Liver (tissue), 9 donors: ENCODE data around the gene MANBA. TPM values are rescaled to one million over a fixed set of nuclear protein-coding genes. Genes with fewer than 3 reads are reported as not detected.

ENCODE experiments used
- DNase-seq: peaks from one replicate; pipeline ENCODE4 v3.0.0-alpha.2; 2017; ENCODE audit warnings: low spot score
- H3K27ac ChIP-seq, 2 donors: one replicate each; pipeline ENCODE4 v1.7.0; 2013; ENCODE audit warnings: inconsistent platforms in 2 of 2, low read length in 2 of 2, control low read depth in 1 of 2, low read depth in 1 of 2, mild to moderate bottlenecking in 1 of 2
- H3K27me3 ChIP-seq, 4 donors: one replicate each; pipeline versions ENCODE4 v1.6.1 to v1.7.0; 2013; ENCODE audit warnings: low read length in 3 of 4, inconsistent platforms in 1 of 4, mild to moderate bottlenecking in 1 of 4, moderate library complexity in 1 of 4; ENCODE audit not compliant: control insufficient read depth in 4 of 4, insufficient read depth in 4 of 4
- H3K36me3 ChIP-seq, 4 donors: one replicate each; pipeline versions ENCODE4 v1.6.1 to v1.7.0; 2013; ENCODE audit warnings: low read length in 3 of 4, mild to moderate bottlenecking in 3 of 4, low read depth in 1 of 4, moderate library complexity in 1 of 4; ENCODE audit not compliant: control insufficient read depth in 4 of 4, insufficient read depth in 3 of 4
- H3K4me1 ChIP-seq, 4 donors: one replicate each; pipeline versions ENCODE4 v1.6.1 to v1.7.0; 2013; ENCODE audit warnings: low read length in 3 of 4, mild to moderate bottlenecking in 3 of 4, moderate library complexity in 1 of 4; ENCODE audit not compliant: control insufficient read depth in 4 of 4, insufficient read depth in 4 of 4
- H3K4me3 ChIP-seq, 3 donors: one replicate each; pipeline versions ENCODE4 v1.6.1 to v1.7.0; 2013; ENCODE audit warnings: low read length in 3 of 3, control low read depth in 1 of 3, low read depth in 1 of 3, mild to moderate bottlenecking in 1 of 3
- H3K9ac ChIP-seq, 2 donors: one replicate each; pipeline ENCODE4 v1.7.0; 2013; ENCODE audit warnings: low read length in 2 of 2, mild to moderate bottlenecking in 2 of 2, moderate library complexity in 2 of 2, control low read depth in 1 of 2, low read depth in 1 of 2
- H3K9me3 ChIP-seq, 4 donors: one replicate each; pipeline versions ENCODE4 v1.6.1 to v1.7.0; 2013; ENCODE audit warnings: low read length in 3 of 4; ENCODE audit not compliant: control insufficient read depth in 4 of 4
- ATF3 ChIP-seq: IDR thresholded peaks from 2 replicates; pipeline ENCODE4 v1.6.1; 2016; ENCODE audit warnings: antibody characterized with exemption
- EGR1 ChIP-seq, 2 donors: IDR thresholded peaks; 2 replicates each; pipeline ENCODE4 v1.6.1; 2016 to 2018; ENCODE audit warnings: antibody characterized with exemption in 2 of 2, low read depth in 2 of 2
- FOXA1 ChIP-seq: IDR thresholded peaks from 2 replicates; pipeline ENCODE4 v1.6.1; 2016; ENCODE audit warnings: antibody characterized with exemption
- FOXA2 ChIP-seq: IDR thresholded peaks from 2 replicates; pipeline ENCODE4 v1.6.1; 2016; ENCODE audit warnings: antibody characterized with exemption
- GABPA ChIP-seq, 2 donors: IDR thresholded peaks in 1 of 2; conservative IDR thresholded peaks in 1 of 2; 2 replicates each; pipeline ENCODE4 v1.6.1; 2016; ENCODE audit warnings: antibody characterized with exemption in 2 of 2, mild to moderate bottlenecking in 1 of 2, moderate library complexity in 1 of 2
- HNF4A ChIP-seq, 2 donors: conservative IDR thresholded peaks; 2 replicates each; pipeline ENCODE4 v1.6.1; 2016; ENCODE audit warnings: antibody characterized with exemption in 2 of 2, mild to moderate bottlenecking in 2 of 2
- HNF4G ChIP-seq: IDR thresholded peaks from 2 replicates; pipeline ENCODE4 v1.6.1; 2016; ENCODE audit warnings: antibody characterized with exemption
- JUND ChIP-seq, 2 donors: IDR thresholded peaks; 2 replicates each; pipeline ENCODE4 v1.6.1; 2016; ENCODE audit warnings: antibody characterized with exemption in 2 of 2
- MAX ChIP-seq: IDR thresholded peaks from 2 replicates; pipeline ENCODE4 v1.6.1; 2016; ENCODE audit warnings: antibody characterized with exemption
- NR2F2 ChIP-seq: IDR thresholded peaks from 2 replicates; pipeline ENCODE4 v1.6.1; 2016; ENCODE audit warnings: antibody characterized with exemption
- RAD21 ChIP-seq, 2 donors: IDR thresholded peaks; 2 replicates each; pipeline ENCODE4 v1.6.1; 2016; ENCODE audit warnings: antibody characterized with exemption in 2 of 2, mild to moderate bottlenecking in 2 of 2
- REST ChIP-seq: IDR thresholded peaks from 2 replicates; pipeline ENCODE4 v1.6.1; 2016; ENCODE audit warnings: antibody characterized with exemption, mild to moderate bottlenecking
- RXRA ChIP-seq, 2 donors: IDR thresholded peaks; 2 replicates each; pipeline ENCODE4 v1.6.1; 2017 to 2018; ENCODE audit warnings: antibody characterized with exemption in 2 of 2, mild to moderate bottlenecking in 1 of 2
- SP1 ChIP-seq: IDR thresholded peaks from 2 replicates; pipeline ENCODE4 v1.6.1; 2018; ENCODE audit warnings: antibody characterized with exemption, mild to moderate bottlenecking
- TAF1 ChIP-seq: conservative IDR thresholded peaks from 2 replicates; pipeline ENCODE4 v1.6.1; 2016; ENCODE audit warnings: antibody characterized with exemption, mild to moderate bottlenecking
- YY1 ChIP-seq: IDR thresholded peaks from 2 replicates; pipeline ENCODE4 v1.6.1; 2016; ENCODE audit warnings: antibody characterized with exemption, mild to moderate bottlenecking
- ZBTB33 ChIP-seq: IDR thresholded peaks from 2 replicates; pipeline ENCODE4 v1.6.1; 2016; ENCODE audit warnings: antibody characterized with exemption
- WGBS: extraction: QIAGEN DNeasy Blood & Tissue Kit; methylation state at CpG from one replicate; pipeline ENCODE4 v1.1.7; 2013; 5-methylcytosine and 5-hydroxymethylcytosine counted together
- polyA plus RNA-seq, 2 donors: library from polyadenylated mRNA; stranded (reverse) in 1 of 2; unstranded in 1 of 2; fragments of 200-250 nt in 1 of 2; fragments of >200 nt in 1 of 2; fragmentation: Nextera tagmentation in 1 of 2; extraction: Ambion mirVana in 1 of 2; gene quantifications; one replicate each; pipeline versions ENCODE4 v1.2.1 to v1.2.3, GENCODE V29; 2013 to 2015
- total RNA-seq, 2 donors: library from RNA; depleted of rRNA; stranded (reverse); fragments of >200 nt; gene quantifications; one replicate each; pipeline ENCODE4 v1.2.3, GENCODE V29; 2014
- donor health status: healthy.
- donor health status: healthy.
- donor health status: healthy.
- donor health status: healthy.
- donor health status: healthy.

The MANBA gene
- total and polyA plus RNA-seq, 4 donors = 7.1 to 24.2 (median 15.5) TPM

- no peak for DNase-seq
- 94% methylated on average over 1 of the region's 1 CpG for WGBS
These were observed 55.3 kb downstream of the MANBA start for GRCh38 chr4:102705391-102705935.

GRCh38 chr4:102696758-102697157 is 64.0 kb downstream of the MANBA start:
- DNase-seq = no peak

More at GRCh38 chr4:102705391-102705935, 55.3 kb downstream of the MANBA start:
- TF ChIP-seq ATF3 (no peak), FOXA1 (no peak), NR2F2 (no peak), TAF1 (no peak), RXRA (IDR thresholded peaks at IDR 0.05) (no peak), FOXA2 (no peak), YY1 (no peak), SP1 (no peak), ZBTB33 (no peak), JUND (IDR thresholded peaks at IDR 0.05) (no peak), HNF4G (no peak), EGR1 (IDR thresholded peaks at IDR 0.05; ENCODE audit: low read depth in 2 of 2) (no peak), GABPA (IDR thresholded peaks at IDR 0.05 in 1 of 2, conservative IDR thresholded peaks at IDR 0.05 in 1 of 2) (no peak)
- no peaks in the 10 kb centered on the region for H3K9me3 ChIP-seq
- no peak overlapping the region for H3K9ac ChIP-seq
- no peaks in the 10 kb centered on the region for H3K36me3 ChIP-seq
- no peak overlapping the region for H3K4me3 ChIP-seq
- H3K4me1 ChIP-seq = no peaks in the 10 kb centered on the region
- no peak overlapping the region for H3K27ac ChIP-seq
- H3K27me3 ChIP-seq = no peaks in the 10 kb centered on the region

More at GRCh38 chr4:102696758-102697157, 64.0 kb downstream of the MANBA start:
- Histone ChIP-seq H3K27me3 (no peaks in the 10 kb centered on the region), H3K4me1 (no peaks in the 10 kb centered on the region), H3K27ac (no peak overlapping the region), H3K36me3 (peaks cover 0 to 2% (median 0%) of the 10 kb centered on the region in 4 donors), H3K4me3 (no peak overlapping the region), H3K9ac (no peak overlapping the region), H3K9me3 (no peaks in the 10 kb centered on the region)
- TF ChIP-seq EGR1 (IDR thresholded peaks at IDR 0.05; ENCODE audit: low read depth in 2 of 2) (no peak), RAD21 (IDR thresholded peaks at IDR 0.05) (no peak), MAX (no peak), RXRA (IDR thresholded peaks at IDR 0.05) (no peak), REST (no peak), FOXA1 (no peak), HNF4A (conservative IDR thresholded peaks at IDR 0.05) (no peak), ATF3 (no peak), ZBTB33 (no peak)
- WGBS = 90% methylated on average over 3 of the region's 3 CpGs
